K562 (cell line): ENCODE results near the gene DLGAP1. TPM values are rescaled to one million over a fixed set of nuclear protein-coding genes. Genes with fewer than 3 reads are reported as not detected.

Source experiments
- ATAC-seq: fragments of 200-7000 bp; cut with Tn5 transposase; 3 replicates; pipeline ENCODE4 v1.9.1; 2020; ENCODE audit warnings: moderate library complexity
- BruUV-seq: library from RNA; stranded (reverse); fragments of 400-500 nt; replicated peaks from 2 replicates; lab custom pipeline; 2021; lab: Mats Ljungman, UMichigan
- CTCF ChIA-PET: fragments of 300-600 bp; formaldehyde crosslinking; extraction: SDS; loops from one replicate; lab custom pipeline; 2021; ENCODE audit warnings: low intra/inter-chr PET ratio; lab: Yijun Ruan, JAX
- POLR2A ChIA-PET: fragments of 300-600, 350-650 bp; sonication (Branson Sonifier 250); formaldehyde crosslinking; extraction: SDS; loops from one replicate; lab custom pipeline; 2021; ENCODE audit warnings: antibody characterized with exemption, inconsistent platforms; lab: Yijun Ruan, JAX
- DNase-seq, 4 experiments: peaks; one replicate each; pipeline versions ENCODE4 v3.0.0 to v3.0.0-alpha.2; 2011 to 2018; ENCODE audit warnings: low spot score in 3 of 4, mixed read lengths in 3 of 4; ENCODE audit errors: extremely low read depth in 1 of 4
- FAIRE-seq: peaks from 2 replicates; lab custom pipeline; 2011; peaks lifted over from hg19 to GRCh38; lab: Jason Lieb, UNC
- H2AFZ ChIP-seq: 2 replicates; pipeline ENCODE4 v1.6.0; 2011; ENCODE audit warnings: low read depth, low read length, control low read depth, inconsistent platforms
- H3K27ac ChIP-seq: fragments of 200-600 bp; 3 replicates; pipeline ENCODE4 v1.8.0; 2011; ENCODE audit warnings: low read depth, mild to moderate bottlenecking, control low read depth, inconsistent platforms, low read length, moderate library complexity, mixed read lengths; ENCODE audit errors: extremely low read depth
- H3K27me3 ChIP-seq, 2 experiments: fragments of 300-600 bp in 1 of 2; 2 replicates in 1 of 2; 3 replicates in 1 of 2; pipeline versions ENCODE4 v1.6.0 to v1.8.0; 2011; ENCODE audit warnings: inconsistent platforms in 2 of 2, low read length in 2 of 2, mild to moderate bottlenecking in 1 of 2, mixed read lengths in 1 of 2, moderate library complexity in 1 of 2; ENCODE audit not compliant: control insufficient read depth in 2 of 2, insufficient read depth in 2 of 2
- H3K36me3 ChIP-seq: fragments of 300-600 bp; 3 replicates; pipeline ENCODE4 v1.8.0; 2011; ENCODE audit warnings: mild to moderate bottlenecking, low read length, inconsistent platforms; ENCODE audit not compliant: control insufficient read depth, insufficient read depth
- H3K4me1 ChIP-seq, 2 experiments: fragments of 200-600 bp in 1 of 2; replicated peaks in 1 of 2; 2 replicates in 1 of 2; 3 replicates in 1 of 2; pipeline versions ENCODE4 v1.5.1 to v1.8.0; 2011; ENCODE audit warnings: inconsistent platforms in 2 of 2, low read length in 2 of 2, mild to moderate bottlenecking in 1 of 2, mixed read lengths in 1 of 2, moderate library complexity in 1 of 2; ENCODE audit not compliant: control insufficient read depth in 2 of 2, insufficient read depth in 2 of 2
- H3K4me2 ChIP-seq: 2 replicates; pipeline ENCODE4 v1.6.1; 2011; ENCODE audit warnings: low read length, control low read depth, inconsistent platforms, mixed read lengths; ENCODE audit not compliant: insufficient read depth
- H3K4me3 ChIP-seq: fragments of 200-600 bp; sonication (generic), shearing (Covaris generic); 2 replicates; pipeline ENCODE4 v1.5.1; 2016; ENCODE audit warnings: control low read depth, inconsistent platforms
- H3K79me2 ChIP-seq: fragments of 200-600 bp; 3 replicates; pipeline ENCODE4 v1.8.0; 2011; ENCODE audit warnings: low read length, inconsistent platforms; ENCODE audit not compliant: control insufficient read depth, insufficient read depth
- H3K9ac ChIP-seq, 2 experiments: 2 replicates each; pipeline versions ENCODE4 v1.6.0 to v1.6.1; 2011; ENCODE audit warnings: low read depth in 2 of 2, low read length in 2 of 2, control low read depth in 1 of 2, inconsistent platforms in 1 of 2, mild to moderate bottlenecking in 1 of 2, mixed read lengths in 1 of 2; ENCODE audit not compliant: insufficient read depth in 1 of 2
- H3K9me1 ChIP-seq: one replicate; pipeline ENCODE4 v1.6.0; 2011; ENCODE audit warnings: inconsistent platforms, mild to moderate bottlenecking, low read length, moderate library complexity; ENCODE audit not compliant: control insufficient read depth, insufficient read depth
- H3K9me3 ChIP-seq: replicated peaks from 2 replicates; pipeline ENCODE4 v1.5.1; 2011; ENCODE audit warnings: low read depth, low read length, inconsistent platforms; ENCODE audit not compliant: control insufficient read depth, insufficient read depth
- H4K20me1 ChIP-seq: replicated peaks from 2 replicates; pipeline ENCODE4 v1.6.1; 2011; ENCODE audit warnings: low read length, inconsistent platforms, mixed read lengths; ENCODE audit not compliant: control insufficient read depth, insufficient read depth
- CC2D1A ChIP-seq: fragments of 450-650 bp; IDR thresholded peaks from 2 replicates; pipeline ENCODE4 v1.6.1; 2017; ENCODE audit warnings: mild to moderate bottlenecking
- ETV1 ChIP-seq: fragments of 450-650 bp; conservative IDR thresholded peaks from 2 replicates; pipeline ENCODE4 v1.6.1; 2016; ENCODE audit warnings: missing genetic modification characterization, control low read depth, low read depth, missing compliant biosample characterization
- KLF1 ChIP-seq: fragments of 450-650 bp; IDR thresholded peaks from 2 replicates; pipeline ENCODE4 v1.6.1; 2016; ENCODE audit warnings: missing genetic modification characterization, missing compliant biosample characterization
- NR1H2 ChIP-seq: sonication (generic); formaldehyde crosslinking; IDR thresholded peaks from 2 replicates; pipeline ENCODE4 v1.4.0; 2020; ENCODE audit warnings: mild to moderate bottlenecking, missing genetic modification reagents
- NUFIP1 ChIP-seq: fragments of 450-650 bp; IDR thresholded peaks from 2 replicates; pipeline ENCODE4 v1.6.1; 2018; ENCODE audit not compliant: partially characterized antibody
- POLR2G ChIP-seq: fragments of 200-400 bp; formaldehyde crosslinking; IDR thresholded peaks from 2 replicates; pipeline ENCODE4 v1.6.1; 2017; ENCODE audit warnings: low read depth, mild to moderate bottlenecking, antibody characterized with exemption, low read length, moderate library complexity
- SRSF9 ChIP-seq: fragments of 200-400 bp; formaldehyde crosslinking; IDR thresholded peaks from 2 replicates; pipeline ENCODE4 v1.6.1; 2017; ENCODE audit warnings: low read depth, low read length, borderline replicate concordance
- ZFPM2 ChIP-seq: fragments of 250-450 bp; sonication (Bioruptor Pico); IDR thresholded peaks from 2 replicates; pipeline ENCODE4 v1.5.1; 2022; ENCODE audit warnings: mild to moderate bottlenecking
- ZNF217 ChIP-seq: sonication (generic); formaldehyde crosslinking; IDR thresholded peaks from 2 replicates; pipeline ENCODE4 v1.8.0; 2022; ENCODE audit warnings: mild to moderate bottlenecking, missing genetic modification reagents
- ZNF263 ChIP-seq: sonication (generic); formaldehyde crosslinking; IDR thresholded peaks from 2 replicates; pipeline ENCODE4 v1.8.0; 2022; ENCODE audit warnings: mild to moderate bottlenecking, missing genetic modification reagents, borderline replicate concordance
- WGBS: fragments of 100-300 bp; shearing (Covaris generic); methylation state at CpG from one replicate; pipeline ENCODE4 v1.1.6; 2016; ENCODE audit warnings: low coverage, mixed read lengths; ENCODE audit not compliant: insufficient coverage; ENCODE audit errors: missing lambda C conversion rate; 5-methylcytosine and 5-hydroxymethylcytosine counted together
- in situ Hi-C: fragments of 300-500 bp; cut with MboI; formaldehyde crosslinking; loops from 4 replicates; pipeline ENCODE4 v1.15.0; 2018; ENCODE audit warnings: inconsistent platforms, mixed read lengths
- intact Hi-C: fragments of 100-400 bp; cut with micrococcal nuclease; formaldehyde crosslinking; loops from 2 replicates; pipeline ENCODE4 v1.14.2; 2022
- polyA plus RNA-seq, 8 experiments: library from polyadenylated mRNA; depleted of rRNA in 4 of 8; stranded (reverse) in 5 of 8; unstranded in 3 of 8; fragments of >200 nt; fragmentation: Nextera tagmentation in 2 of 8; fragmentation: Illumina TruSeq in 1 of 8; extraction: Ambion mirVana in 2 of 8; extraction: Trizol in 1 of 8; gene quantifications; 2 replicates each; pipeline versions ENCODE4 v1.2.1 to v1.2.3, GENCODE V29; 2011 to 2014; ENCODE audit warnings: inconsistent platforms in 1 of 8, missing spikeins in 1 of 8
- total RNA-seq, 7 experiments: library from RNA; depleted of rRNA in 6 of 7; stranded (reverse); fragments of >200 nt in 6 of 7; fragmentation: Illumina TruSeq in 2 of 7; extraction: Trizol in 2 of 7; gene quantifications; 2 replicates each; pipeline versions ENCODE4 v1.2.1 to v1.2.3, GENCODE V29; 2011 to 2021; ENCODE audit warnings: low replicate concordance in 1 of 7
- TF ChIP-seq, protein P1 (sequence below): sonication (generic); formaldehyde crosslinking; IDR thresholded peaks from 2 replicates; pipeline ENCODE4 v1.8.0; 2023; ENCODE audit warnings: missing genetic modification reagents, mild to moderate bottlenecking, borderline replicate concordance
- TF ChIP-seq, protein P2 (sequence below): fragments of 250-450 bp; sonication (Bioruptor Pico); IDR thresholded peaks from 2 replicates; pipeline ENCODE4 v1.8.0; 2021; ENCODE audit warnings: mild to moderate bottlenecking, moderate library complexity
- TF ChIP-seq, protein P3 (sequence below): conservative IDR thresholded peaks from 2 replicates; pipeline ENCODE4 v1.6.1; 2011; ENCODE audit warnings: low read depth, mild to moderate bottlenecking, low read length; ENCODE audit not compliant: control insufficient read depth

The DLGAP1 gene
- total and polyA plus RNA-seq, 9 of the 15 experiments (the other 6 are each of a cell fraction or from before 2014, with no cell fraction given) = 0.04 to 0.22 (median 0.08) TPM

DNA sequence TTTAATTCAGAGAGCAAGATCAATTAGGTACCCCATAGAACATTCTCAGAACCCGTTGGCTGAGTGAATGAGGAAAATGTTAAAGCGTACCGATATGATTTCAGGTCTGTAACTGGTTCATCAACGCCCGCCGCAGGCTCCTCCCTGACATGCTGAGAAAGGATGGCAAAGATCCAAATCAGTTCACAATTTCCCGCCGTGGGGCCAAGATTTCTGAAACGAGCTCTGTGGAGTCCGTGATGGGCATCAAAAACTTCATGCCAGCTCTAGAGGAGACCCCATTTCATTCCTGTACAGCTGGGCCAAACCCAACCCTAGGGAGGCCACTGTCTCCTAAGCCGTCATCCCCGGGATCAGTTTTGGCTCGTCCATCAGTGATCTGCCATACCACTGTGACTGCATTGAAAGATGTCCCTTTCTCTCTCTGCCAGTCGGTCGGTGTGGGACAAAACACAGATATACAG is 997.8 kb downstream of the DLGAP1 start:
- ChIA-PET CTCF (no interaction called here), POLR2A (interaction anchor here (0.8 to 3.5 kb wide), 6 partner anchors 10 to 209 kb away, joined by 3 to 13 read pairs (median 4); no protein-coding TSS in a partner anchor)
- WGBS = 93% methylated on average over 14 of the region's 15 CpGs
- peaks cover 5% of the 10 kb centered on the region; the same call in 1 of the 2 replicates for H3K9me3 ChIP-seq
- H3K36me3 ChIP-seq = peaks cover 58% of the 10 kb centered on the region
- no peak overlapping the region for H3K9ac ChIP-seq
- H3K4me2 ChIP-seq = no peak overlapping the region
- H3K27me3 ChIP-seq = no peaks in the 10 kb centered on the region
- no TSS peak for BruUV-seq
- peaks cover 2 to 4% of the 10 kb centered on the region in 2 experiments for H3K4me1 ChIP-seq
- in situ Hi-C loops = loop anchor here (10.0 kb wide), 1 partner anchor 522 kb away; no protein-coding TSS in a partner anchor
- peaks cover 71% of the 10 kb centered on the region for H3K79me2 ChIP-seq
- no peak overlapping the region for H3K4me3 ChIP-seq
- intact Hi-C loops = no loop called here
- no peak for FAIRE-seq
- H3K9me1 ChIP-seq = no peaks in the 10 kb centered on the region
- no peak overlapping the region for H2AFZ ChIP-seq
- H3K27ac ChIP-seq = no peak overlapping the region
- H4K20me1 ChIP-seq = peaks cover 12% of the 10 kb centered on the region
- DNase-seq = no peak
- ATAC-seq = no peak
- TF ChIP-seq ZFPM2 (CRISPR knock-in tag) (no peak), KLF1 (tag) (no peak), NR1H2 (CRISPR knock-in tag) (no peak), ZNF263 (CRISPR knock-in tag) (no peak), POLR2G (peak; percentile 20; the same call in 1 of the 2 replicates), ZNF217 (CRISPR knock-in tag) (no peak), ETV1 (tag) (no peak), NUFIP1 (no peak), CC2D1A (no peak), SRSF9 (no peak)
- TF ChIP-seq, protein P1, sequence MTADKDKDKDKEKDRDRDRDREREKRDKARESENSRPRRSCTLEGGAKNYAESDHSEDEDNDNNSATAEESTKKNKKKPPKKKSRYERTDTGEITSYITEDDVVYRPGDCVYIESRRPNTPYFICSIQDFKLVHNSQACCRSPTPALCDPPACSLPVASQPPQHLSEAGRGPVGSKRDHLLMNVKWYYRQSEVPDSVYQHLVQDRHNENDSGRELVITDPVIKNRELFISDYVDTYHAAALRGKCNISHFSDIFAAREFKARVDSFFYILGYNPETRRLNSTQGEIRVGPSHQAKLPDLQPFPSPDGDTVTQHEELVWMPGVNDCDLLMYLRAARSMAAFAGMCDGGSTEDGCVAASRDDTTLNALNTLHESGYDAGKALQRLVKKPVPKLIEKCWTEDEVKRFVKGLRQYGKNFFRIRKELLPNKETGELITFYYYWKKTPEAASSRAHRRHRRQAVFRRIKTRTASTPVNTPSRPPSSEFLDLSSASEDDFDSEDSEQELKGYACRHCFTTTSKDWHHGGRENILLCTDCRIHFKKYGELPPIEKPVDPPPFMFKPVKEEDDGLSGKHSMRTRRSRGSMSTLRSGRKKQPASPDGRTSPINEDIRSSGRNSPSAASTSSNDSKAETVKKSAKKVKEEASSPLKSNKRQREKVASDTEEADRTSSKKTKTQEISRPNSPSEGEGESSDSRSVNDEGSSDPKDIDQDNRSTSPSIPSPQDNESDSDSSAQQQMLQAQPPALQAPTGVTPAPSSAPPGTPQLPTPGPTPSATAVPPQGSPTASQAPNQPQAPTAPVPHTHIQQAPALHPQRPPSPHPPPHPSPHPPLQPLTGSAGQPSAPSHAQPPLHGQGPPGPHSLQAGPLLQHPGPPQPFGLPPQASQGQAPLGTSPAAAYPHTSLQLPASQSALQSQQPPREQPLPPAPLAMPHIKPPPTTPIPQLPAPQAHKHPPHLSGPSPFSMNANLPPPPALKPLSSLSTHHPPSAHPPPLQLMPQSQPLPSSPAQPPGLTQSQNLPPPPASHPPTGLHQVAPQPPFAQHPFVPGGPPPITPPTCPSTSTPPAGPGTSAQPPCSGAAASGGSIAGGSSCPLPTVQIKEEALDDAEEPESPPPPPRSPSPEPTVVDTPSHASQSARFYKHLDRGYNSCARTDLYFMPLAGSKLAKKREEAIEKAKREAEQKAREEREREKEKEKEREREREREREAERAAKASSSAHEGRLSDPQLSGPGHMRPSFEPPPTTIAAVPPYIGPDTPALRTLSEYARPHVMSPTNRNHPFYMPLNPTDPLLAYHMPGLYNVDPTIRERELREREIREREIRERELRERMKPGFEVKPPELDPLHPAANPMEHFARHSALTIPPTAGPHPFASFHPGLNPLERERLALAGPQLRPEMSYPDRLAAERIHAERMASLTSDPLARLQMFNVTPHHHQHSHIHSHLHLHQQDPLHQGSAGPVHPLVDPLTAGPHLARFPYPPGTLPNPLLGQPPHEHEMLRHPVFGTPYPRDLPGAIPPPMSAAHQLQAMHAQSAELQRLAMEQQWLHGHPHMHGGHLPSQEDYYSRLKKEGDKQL (CRISPR knock-in tag) = no peak
- TF ChIP-seq, protein P2, sequence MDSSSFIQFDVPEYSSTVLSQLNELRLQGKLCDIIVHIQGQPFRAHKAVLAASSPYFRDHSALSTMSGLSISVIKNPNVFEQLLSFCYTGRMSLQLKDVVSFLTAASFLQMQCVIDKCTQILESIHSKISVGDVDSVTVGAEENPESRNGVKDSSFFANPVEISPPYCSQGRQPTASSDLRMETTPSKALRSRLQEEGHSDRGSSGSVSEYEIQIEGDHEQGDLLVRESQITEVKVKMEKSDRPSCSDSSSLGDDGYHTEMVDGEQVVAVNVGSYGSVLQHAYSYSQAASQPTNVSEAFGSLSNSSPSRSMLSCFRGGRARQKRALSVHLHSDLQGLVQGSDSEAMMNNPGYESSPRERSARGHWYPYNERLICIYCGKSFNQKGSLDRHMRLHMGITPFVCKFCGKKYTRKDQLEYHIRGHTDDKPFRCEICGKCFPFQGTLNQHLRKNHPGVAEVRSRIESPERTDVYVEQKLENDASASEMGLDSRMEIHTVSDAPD (CRISPR knock-in tag) = no peak
- TF ChIP-seq, protein P3, sequence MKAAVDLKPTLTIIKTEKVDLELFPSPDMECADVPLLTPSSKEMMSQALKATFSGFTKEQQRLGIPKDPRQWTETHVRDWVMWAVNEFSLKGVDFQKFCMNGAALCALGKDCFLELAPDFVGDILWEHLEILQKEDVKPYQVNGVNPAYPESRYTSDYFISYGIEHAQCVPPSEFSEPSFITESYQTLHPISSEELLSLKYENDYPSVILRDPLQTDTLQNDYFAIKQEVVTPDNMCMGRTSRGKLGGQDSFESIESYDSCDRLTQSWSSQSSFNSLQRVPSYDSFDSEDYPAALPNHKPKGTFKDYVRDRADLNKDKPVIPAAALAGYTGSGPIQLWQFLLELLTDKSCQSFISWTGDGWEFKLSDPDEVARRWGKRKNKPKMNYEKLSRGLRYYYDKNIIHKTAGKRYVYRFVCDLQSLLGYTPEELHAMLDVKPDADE = no peak
